ENCODE data around the gene PAM. TPM values are rescaled to one million over a fixed set of nuclear protein-coding genes. Genes with fewer than 3 reads are reported as not detected.

PAM gene
- total RNA-seq, 6 experiments from 2014 or later, result 164 to 266 (median 182) TPM

DNA sequence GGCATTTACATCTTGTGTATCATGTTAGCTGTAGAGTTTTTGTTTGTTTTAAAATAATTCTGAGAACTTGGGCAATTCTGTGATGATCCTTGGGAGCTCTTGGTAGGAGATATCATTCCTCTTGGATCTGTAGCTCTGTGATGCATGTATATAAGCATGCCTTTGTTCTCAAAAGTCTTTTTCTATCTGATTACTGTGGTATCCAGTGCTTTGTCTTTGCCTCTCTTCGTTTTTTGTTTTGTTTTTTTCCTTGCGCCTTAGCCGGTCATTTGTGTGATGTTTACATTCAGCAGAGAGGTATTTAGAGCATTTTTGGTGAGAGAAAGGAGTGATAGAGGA lies 110.0 kb downstream of the PAM start:
- peak overlapping the region; percentile 92 for H3K27ac Mint-ChIP-seq
- peak; percentile 30 for DNase-seq
- peak overlapping the region; percentile 87 for H3K4me3 Mint-ChIP-seq
- H3K27me3 Mint-ChIP-seq (ENCODE audit: insufficient read depth), result no peaks in the 10 kb centered on the region
- H3K9me3 Mint-ChIP-seq, result no peaks in the 10 kb centered on the region
- TF ChIP-seq, protein P1, sequence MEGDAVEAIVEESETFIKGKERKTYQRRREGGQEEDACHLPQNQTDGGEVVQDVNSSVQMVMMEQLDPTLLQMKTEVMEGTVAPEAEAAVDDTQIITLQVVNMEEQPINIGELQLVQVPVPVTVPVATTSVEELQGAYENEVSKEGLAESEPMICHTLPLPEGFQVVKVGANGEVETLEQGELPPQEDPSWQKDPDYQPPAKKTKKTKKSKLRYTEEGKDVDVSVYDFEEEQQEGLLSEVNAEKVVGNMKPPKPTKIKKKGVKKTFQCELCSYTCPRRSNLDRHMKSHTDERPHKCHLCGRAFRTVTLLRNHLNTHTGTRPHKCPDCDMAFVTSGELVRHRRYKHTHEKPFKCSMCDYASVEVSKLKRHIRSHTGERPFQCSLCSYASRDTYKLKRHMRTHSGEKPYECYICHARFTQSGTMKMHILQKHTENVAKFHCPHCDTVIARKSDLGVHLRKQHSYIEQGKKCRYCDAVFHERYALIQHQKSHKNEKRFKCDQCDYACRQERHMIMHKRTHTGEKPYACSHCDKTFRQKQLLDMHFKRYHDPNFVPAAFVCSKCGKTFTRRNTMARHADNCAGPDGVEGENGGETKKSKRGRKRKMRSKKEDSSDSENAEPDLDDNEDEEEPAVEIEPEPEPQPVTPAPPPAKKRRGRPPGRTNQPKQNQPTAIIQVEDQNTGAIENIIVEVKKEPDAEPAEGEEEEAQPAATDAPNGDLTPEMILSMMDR (IDR thresholded peaks at IDR 0.05), result no peak
- H3K36me3 Mint-ChIP-seq (ENCODE audit: low read depth), result peaks cover 20% of the 10 kb centered on the region
- H3K4me1 Mint-ChIP-seq (ENCODE audit: low read depth), result peaks cover 36% of the 10 kb centered on the region

DNA sequence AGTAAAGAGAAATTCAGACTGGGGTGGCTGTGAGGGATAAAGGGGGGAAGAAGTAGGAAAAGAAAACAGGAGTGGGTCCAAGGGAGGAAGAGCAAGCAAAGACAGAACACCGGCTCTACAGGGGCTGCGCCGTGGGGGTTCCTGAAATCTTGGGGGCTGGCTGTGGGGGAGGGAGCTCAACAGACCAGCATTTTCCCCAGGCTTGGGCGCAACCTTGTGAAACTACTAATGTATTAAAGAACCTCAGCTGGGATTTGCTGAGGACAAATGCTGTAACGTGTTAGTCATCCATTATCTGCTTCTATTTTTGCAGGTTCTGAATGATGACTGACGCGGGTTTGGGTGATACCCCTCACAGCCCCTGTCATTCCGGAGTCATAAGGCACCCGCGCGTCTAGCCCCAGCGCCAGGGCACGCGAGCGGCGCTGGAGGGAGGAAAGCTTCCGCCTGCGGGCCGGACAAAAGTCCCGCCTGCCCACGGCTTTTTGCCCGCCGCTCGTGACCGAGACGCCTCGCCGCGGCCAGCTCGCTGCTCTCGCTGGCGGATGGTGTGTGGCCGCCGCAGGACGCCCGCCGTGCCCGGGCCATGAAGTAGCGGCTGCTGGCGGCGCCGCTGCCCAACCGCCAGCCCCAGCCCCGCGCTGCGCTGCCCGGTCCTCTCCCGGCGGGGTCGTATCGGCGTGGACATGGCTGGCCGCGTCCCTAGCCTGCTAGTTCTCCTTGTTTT lies 110.6 kb downstream of the PAM start:
- DNase-seq, result peak; percentile 90
- Mint-ChIP-seq H3K36me3 (ENCODE audit: low read depth) (peaks cover 17% of the 10 kb centered on the region), H3K4me1 (ENCODE audit: low read depth) (peaks cover 35% of the 10 kb centered on the region), H3K4me3 (peak overlapping the region; percentile 87), H3K27ac (peak overlapping the region; percentile 92), H3K27me3 (ENCODE audit: insufficient read depth) (no peaks in the 10 kb centered on the region), H3K9me3 (no peaks in the 10 kb centered on the region)
- TF ChIP-seq, protein P1 (IDR thresholded peaks at IDR 0.05), result no peak

DNA sequence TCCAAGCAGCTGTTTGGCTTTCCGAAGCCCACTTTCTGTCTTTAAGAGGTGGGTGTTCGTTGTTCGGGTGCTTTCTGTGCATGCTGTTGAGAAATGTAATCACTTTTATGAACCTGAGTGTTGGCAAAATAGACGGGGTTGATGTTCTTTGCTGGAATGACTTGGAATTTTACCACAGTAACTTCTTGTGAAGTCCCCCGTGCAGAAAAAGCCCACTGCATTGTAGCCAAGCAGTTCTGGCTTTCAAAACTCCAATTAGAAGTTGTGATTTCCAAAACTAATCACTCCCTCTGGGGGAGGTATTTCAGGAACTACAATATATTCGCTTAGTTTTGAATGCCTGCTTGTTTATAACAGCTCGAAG lies 111.1 kb downstream of the PAM start:
- Mint-ChIP-seq H3K4me1 (ENCODE audit: low read depth) (peaks cover 35% of the 10 kb centered on the region), H3K36me3 (ENCODE audit: low read depth) (peaks cover 17% of the 10 kb centered on the region), H3K27me3 (ENCODE audit: insufficient read depth) (no peaks in the 10 kb centered on the region), H3K9me3 (no peaks in the 10 kb centered on the region), H3K27ac (peak overlapping the region; percentile 92), H3K4me3 (peak overlapping the region; percentile 87)
- TF ChIP-seq, protein P1 (IDR thresholded peaks at IDR 0.05), result no peak; the same call in 1 of the 2 replicates
- peak; percentile 1 for DNase-seq

DNA sequence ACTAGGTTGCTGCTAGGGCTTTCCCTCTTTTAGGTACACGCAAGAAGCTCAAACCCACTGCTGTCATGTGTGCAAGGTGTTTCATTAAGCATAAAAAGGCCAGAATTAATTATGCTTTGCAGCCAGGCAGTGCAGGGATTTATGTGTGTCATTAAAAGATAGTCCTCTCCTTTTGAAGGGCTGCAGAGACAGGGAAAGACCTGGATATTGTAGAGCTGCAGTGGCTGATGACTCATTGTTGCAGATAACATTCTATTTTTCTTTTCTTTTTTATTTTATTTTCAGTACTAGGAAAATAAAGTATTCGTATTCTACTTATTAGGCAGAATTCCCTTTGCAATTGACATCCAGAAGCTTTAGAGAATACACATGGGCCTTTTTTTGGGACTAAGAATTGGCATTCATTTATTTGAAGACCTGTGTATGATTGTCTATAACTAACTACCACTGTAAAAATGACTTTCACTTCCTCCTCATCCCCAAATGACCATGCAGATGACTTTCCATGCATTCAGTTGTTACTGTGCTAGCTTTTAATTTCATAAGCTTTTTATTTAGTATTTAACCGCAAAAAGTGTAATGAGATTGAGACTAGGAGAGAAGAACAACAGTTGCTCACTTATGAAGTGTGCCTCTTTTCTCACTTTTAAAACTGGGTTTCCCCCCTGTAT lies 113.0 kb downstream of the PAM start:
- 0 out of 2 replicates have a peak overlapping the region, but pooled peaks have one; percentile 21 for H3K27ac Mint-ChIP-seq
- peaks cover 35% of the 10 kb centered on the region for H3K4me1 Mint-ChIP-seq (ENCODE audit: low read depth)
- no peaks in the 10 kb centered on the region for H3K9me3 Mint-ChIP-seq
- no peaks in the 10 kb centered on the region for H3K27me3 Mint-ChIP-seq (ENCODE audit: insufficient read depth)
- H3K36me3 Mint-ChIP-seq (ENCODE audit: low read depth), result peaks cover 27% of the 10 kb centered on the region
- TF ChIP-seq, protein P1 (IDR thresholded peaks at IDR 0.05), result no peak
- H3K4me3 Mint-ChIP-seq, result peak overlapping the region; percentile 79
- DNase-seq, result no peak

DNA sequence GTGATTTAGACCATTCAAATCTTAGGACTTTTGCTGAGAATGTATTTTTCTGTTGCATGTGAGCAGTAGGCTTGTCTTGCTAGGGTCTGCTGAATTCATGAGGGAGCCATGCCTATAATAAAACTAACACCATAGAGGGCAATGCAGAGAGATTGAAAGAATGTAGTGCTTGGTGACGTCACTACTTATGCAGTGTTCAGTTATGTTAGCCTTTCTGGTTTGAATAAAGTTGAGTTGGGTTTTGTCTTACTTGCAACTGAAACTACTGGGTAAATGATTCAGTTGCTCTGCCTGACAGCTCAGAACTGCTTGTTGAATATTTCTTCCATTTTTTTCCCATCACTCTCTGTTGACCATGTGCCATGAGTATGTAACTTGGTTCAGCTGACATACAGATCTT lies 114.1 kb downstream of the PAM start:
- peaks cover 27% of the 10 kb centered on the region for H3K36me3 Mint-ChIP-seq (ENCODE audit: low read depth)
- H3K4me3 Mint-ChIP-seq, result no peak overlapping the region
- H3K27ac Mint-ChIP-seq, result no peak overlapping the region
- DNase-seq, result no peak
- peaks cover 35% of the 10 kb centered on the region for H3K4me1 Mint-ChIP-seq (ENCODE audit: low read depth)
- H3K27me3 Mint-ChIP-seq (ENCODE audit: insufficient read depth), result no peaks in the 10 kb centered on the region
- TF ChIP-seq, protein P1 (IDR thresholded peaks at IDR 0.05), result no peak
- no peaks in the 10 kb centered on the region for H3K9me3 Mint-ChIP-seq
